HepG2 (cell line): ENCODE measurements around the gene L3MBTL1. TPM values are rescaled to one million over a fixed set of nuclear protein-coding genes. Genes with fewer than 3 reads are reported as not detected.

Experiments
- ARNT2 ChIP-seq: sonication (generic); formaldehyde crosslinking; IDR thresholded peaks from 2 replicates; pipeline ENCODE4 v1.8.0; 2022; ENCODE audit warnings: mild to moderate bottlenecking, low read depth, missing genetic modification reagents, moderate library complexity
- CENPT ChIP-seq: sonication (generic); formaldehyde crosslinking; IDR thresholded peaks from 2 replicates; pipeline ENCODE4 v1.8.0; 2022; ENCODE audit warnings: low read depth, mild to moderate bottlenecking, moderate library complexity, missing genetic modification reagents
- GPN1 ChIP-seq: sonication (generic); formaldehyde crosslinking; IDR thresholded peaks from 2 replicates; pipeline ENCODE4 v1.5.1; 2020; ENCODE audit warnings: missing genetic modification reagents, borderline replicate concordance
- KLF12 ChIP-seq: sonication (generic); formaldehyde crosslinking; IDR thresholded peaks from 2 replicates; pipeline ENCODE4 v1.4.0; 2020; ENCODE audit warnings: missing genetic modification reagents, borderline replicate concordance
- NAIF1 ChIP-seq: sonication (generic); formaldehyde crosslinking; IDR thresholded peaks from 2 replicates; pipeline ENCODE4 v1.5.0; 2020; ENCODE audit warnings: mild to moderate bottlenecking, missing genetic modification reagents, borderline replicate concordance
- NR2C2 ChIP-seq: sonication (generic); formaldehyde crosslinking; IDR thresholded peaks from 2 replicates; pipeline ENCODE4 v1.4.0; 2020; ENCODE audit warnings: missing genetic modification reagents, mild to moderate bottlenecking, moderate library complexity, borderline replicate concordance
- PHB2 ChIP-seq: fragments of 450-650 bp; IDR thresholded peaks from 2 replicates; pipeline ENCODE4 v1.6.1; 2018; ENCODE audit not compliant: partially characterized antibody
- RAD51 ChIP-seq: fragments of 450-650 bp; IDR thresholded peaks from 2 replicates; pipeline ENCODE4 v1.6.1; 2016; ENCODE audit warnings: borderline replicate concordance
- SMC3 ChIP-seq: IDR thresholded peaks from 2 replicates; pipeline ENCODE4 v1.6.1; 2011; ENCODE audit warnings: low read length, improper control_type of control experiment
- TMF1 ChIP-seq: sonication (generic); formaldehyde crosslinking; IDR thresholded peaks from 2 replicates; pipeline ENCODE4 v1.8.1; 2022; ENCODE audit warnings: low read depth, missing genetic modification reagents
- ZNF281 ChIP-seq: sonication (generic); formaldehyde crosslinking; IDR thresholded peaks from 2 replicates; pipeline ENCODE4 v1.4.0; 2020; ENCODE audit warnings: missing genetic modification reagents, borderline replicate concordance
- ZNF510 ChIP-seq: sonication (generic); formaldehyde crosslinking; IDR thresholded peaks from 2 replicates; pipeline ENCODE4 v1.4.0; 2020; ENCODE audit warnings: low read depth, mild to moderate bottlenecking, missing genetic modification reagents
- ZNF570 ChIP-seq: sonication (generic); formaldehyde crosslinking; IDR thresholded peaks from 2 replicates; pipeline ENCODE4 v1.4.0; 2020; ENCODE audit warnings: mild to moderate bottlenecking, missing genetic modification reagents, borderline replicate concordance
- ZNF816 ChIP-seq: sonication (generic); formaldehyde crosslinking; IDR thresholded peaks from 2 replicates; pipeline ENCODE4 v1.8.0; 2022; ENCODE audit warnings: missing genetic modification reagents, mild to moderate bottlenecking, borderline replicate concordance
- ZNF83 ChIP-seq: sonication (generic); formaldehyde crosslinking; IDR thresholded peaks from 2 replicates; pipeline ENCODE4 v1.4.0; 2020; ENCODE audit warnings: missing genetic modification reagents, mild to moderate bottlenecking, borderline replicate concordance
- ZNF883 ChIP-seq: sonication (generic); formaldehyde crosslinking; IDR thresholded peaks from 2 replicates; pipeline ENCODE4 v1.5.1; 2020; ENCODE audit warnings: mild to moderate bottlenecking, missing genetic modification reagents; ENCODE audit errors: not compliant biosample characterization
- polyA plus RNA-seq, 8 experiments: library from polyadenylated mRNA; depleted of rRNA in 3 of 8; stranded (reverse) in 7 of 8; unstranded in 1 of 8; fragments of >200 nt; fragmentation: Illumina TruSeq in 4 of 8; extraction: Trizol in 4 of 8; gene quantifications; 2 replicates each; pipeline versions ENCODE4 v1.2.1 to v1.2.3, GENCODE V29; 2011 to 2016; ENCODE audit warnings: low read depth in 4 of 8, missing spikeins in 1 of 8, mixed read lengths in 1 of 8; ENCODE audit not compliant: insufficient read depth in 1 of 8
- total RNA-seq, 5 experiments: library from RNA; depleted of rRNA; stranded (reverse); fragments of >200 nt; fragmentation: Illumina TruSeq; extraction: Trizol; gene quantifications; 2 replicates each; pipeline ENCODE4 v1.2.3, GENCODE V29; 2016; ENCODE audit warnings: low read depth in 1 of 5
- TF ChIP-seq, protein P1 (sequence below): sonication (generic); formaldehyde crosslinking; IDR thresholded peaks from 2 replicates; pipeline ENCODE4 v1.9.0; 2021; ENCODE audit warnings: missing genetic modification reagents, borderline replicate concordance
- TF ChIP-seq, protein P2 (sequence below): IDR thresholded peaks from 2 replicates; pipeline ENCODE4 v1.6.1; 2016; ENCODE audit warnings: missing compliant biosample characterization, missing genetic modification reagents, borderline replicate concordance
- TF ChIP-seq, protein P3 (sequence below): sonication (generic); formaldehyde crosslinking; IDR thresholded peaks from 2 replicates; pipeline ENCODE4 v1.8.0; 2022; ENCODE audit warnings: missing genetic modification reagents, mild to moderate bottlenecking, inconsistent platforms, borderline replicate concordance

Gene L3MBTL1
- total and polyA plus RNA-seq, 2 of the 13 experiments (the other 11 are each of a cell fraction or from before 2014, with no cell fraction given) = 9.0 to 17.8 TPM

DNA sequence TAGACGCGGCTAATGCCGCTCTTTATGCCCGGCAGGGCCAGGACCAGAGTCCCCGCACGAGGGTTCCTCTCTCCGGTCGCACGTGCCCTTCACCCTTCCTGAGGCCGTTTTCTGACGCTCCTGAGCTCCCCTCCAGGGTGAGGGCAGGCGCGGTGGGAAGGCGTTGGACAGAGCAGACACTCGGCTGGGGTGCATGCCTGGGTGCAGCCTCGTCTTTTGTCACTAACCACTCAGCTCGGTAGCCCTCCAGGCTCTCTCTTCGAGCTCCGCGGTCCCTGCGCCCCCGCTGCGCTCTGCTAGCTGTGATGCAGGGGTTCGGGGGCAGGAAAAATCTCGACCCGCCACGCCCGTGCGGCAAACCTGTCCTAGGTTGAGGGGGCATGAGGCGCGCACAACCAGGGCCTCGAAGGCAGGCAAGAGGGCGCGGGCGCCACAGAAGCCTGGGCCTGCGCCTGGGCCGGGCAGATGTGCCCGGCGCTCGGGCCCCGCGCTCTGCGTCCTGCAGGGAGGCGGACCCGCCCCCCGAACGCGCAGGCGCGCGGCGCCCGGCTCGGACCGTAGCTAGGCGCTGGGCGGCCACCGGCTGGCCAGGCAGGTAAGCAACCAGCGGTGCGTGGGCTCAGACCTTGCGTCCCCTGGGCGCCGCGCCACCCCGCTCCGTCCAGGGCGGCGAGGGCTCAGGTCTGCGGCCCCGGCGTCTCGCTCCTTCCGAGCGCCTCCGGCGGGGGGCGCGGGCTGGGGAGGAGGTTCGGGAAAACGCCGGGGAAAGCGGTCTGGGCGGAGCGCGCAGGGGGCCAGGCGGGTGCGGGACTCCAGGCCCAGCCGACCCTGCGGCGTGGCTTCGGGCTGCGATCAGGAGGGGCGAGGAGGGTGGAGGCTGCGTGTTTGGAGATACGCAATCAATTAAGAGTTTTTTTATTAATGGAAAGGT is at the start of gene L3MBTL1 (continued):
- TF ChIP-seq ZNF570 (CRISPR knock-in tag) = peak; percentile 95; the same call in 1 of the 2 replicates
- TF ChIP-seq ZNF816 (CRISPR knock-in tag) = no peak
- peak; percentile 87 for TF ChIP-seq ARNT2 (CRISPR knock-in tag)
- peak; percentile 38; the same call in 1 of the 2 replicates for TF ChIP-seq CENPT (CRISPR knock-in tag)
- TF ChIP-seq, protein P1, sequence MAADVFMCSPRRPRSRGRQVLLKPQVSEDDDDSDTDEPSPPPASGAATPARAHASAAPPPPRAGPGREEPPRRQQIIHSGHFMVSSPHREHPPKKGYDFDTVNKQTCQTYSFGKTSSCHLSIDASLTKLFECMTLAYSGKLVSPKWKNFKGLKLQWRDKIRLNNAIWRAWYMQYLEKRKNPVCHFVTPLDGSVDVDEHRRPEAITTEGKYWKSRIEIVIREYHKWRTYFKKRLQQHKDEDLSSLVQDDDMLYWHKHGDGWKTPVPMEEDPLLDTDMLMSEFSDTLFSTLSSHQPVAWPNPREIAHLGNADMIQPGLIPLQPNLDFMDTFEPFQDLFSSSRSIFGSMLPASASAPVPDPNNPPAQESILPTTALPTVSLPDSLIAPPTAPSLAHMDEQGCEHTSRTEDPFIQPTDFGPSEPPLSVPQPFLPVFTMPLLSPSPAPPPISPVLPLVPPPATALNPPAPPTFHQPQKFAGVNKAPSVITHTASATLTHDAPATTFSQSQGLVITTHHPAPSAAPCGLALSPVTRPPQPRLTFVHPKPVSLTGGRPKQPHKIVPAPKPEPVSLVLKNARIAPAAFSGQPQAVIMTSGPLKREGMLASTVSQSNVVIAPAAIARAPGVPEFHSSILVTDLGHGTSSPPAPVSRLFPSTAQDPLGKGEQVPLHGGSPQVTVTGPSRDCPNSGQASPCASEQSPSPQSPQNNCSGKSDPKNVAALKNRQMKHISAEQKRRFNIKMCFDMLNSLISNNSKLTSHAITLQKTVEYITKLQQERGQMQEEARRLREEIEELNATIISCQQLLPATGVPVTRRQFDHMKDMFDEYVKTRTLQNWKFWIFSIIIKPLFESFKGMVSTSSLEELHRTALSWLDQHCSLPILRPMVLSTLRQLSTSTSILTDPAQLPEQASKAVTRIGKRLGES (CRISPR knock-in tag) = peak; percentile 69; the same call in 1 of the 2 replicates
- TF ChIP-seq ZNF883 (CRISPR knock-in tag) = peak; percentile 88
- TF ChIP-seq, protein P2, sequence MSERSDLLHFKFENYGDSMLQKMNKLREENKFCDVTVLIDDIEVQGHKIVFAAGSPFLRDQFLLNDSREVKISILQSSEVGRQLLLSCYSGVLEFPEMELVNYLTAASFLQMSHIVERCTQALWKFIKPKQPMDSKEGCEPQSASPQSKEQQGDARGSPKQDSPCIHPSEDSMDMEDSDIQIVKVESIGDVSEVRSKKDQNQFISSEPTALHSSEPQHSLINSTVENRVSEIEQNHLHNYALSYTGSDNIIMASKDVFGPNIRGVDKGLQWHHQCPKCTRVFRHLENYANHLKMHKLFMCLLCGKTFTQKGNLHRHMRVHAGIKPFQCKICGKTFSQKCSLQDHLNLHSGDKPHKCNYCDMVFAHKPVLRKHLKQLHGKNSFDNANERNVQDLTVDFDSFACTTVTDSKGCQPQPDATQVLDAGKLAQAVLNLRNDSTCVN (CRISPR knock-in tag) = no peak; the same call in 1 of the 2 replicates
- TF ChIP-seq, protein P3, sequence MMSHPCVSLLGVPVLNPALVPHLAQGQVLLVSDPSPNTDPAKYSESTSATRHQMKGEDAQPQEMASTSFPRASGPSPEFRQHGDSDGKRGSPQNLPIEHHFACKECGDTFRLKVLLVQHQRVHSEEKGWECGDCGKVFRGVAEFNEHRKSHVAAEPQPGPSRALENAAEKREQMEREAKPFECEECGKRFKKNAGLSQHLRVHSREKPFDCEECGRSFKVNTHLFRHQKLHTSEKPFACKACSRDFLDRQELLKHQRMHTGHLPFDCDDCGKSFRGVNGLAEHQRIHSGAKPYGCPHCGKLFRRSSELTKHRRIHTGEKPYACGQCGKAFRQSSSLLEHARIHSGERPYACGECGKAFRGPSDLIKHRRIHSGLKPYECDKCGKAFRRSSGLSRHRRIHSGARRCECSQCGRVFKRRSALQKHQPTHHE (CRISPR knock-in tag) = peak; percentile 86; the same call in 1 of the 2 replicates
- TF ChIP-seq GPN1 (CRISPR knock-in tag) = 0 out of 2 replicates have a peak, but pooled peaks have one; percentile 32
- peak; percentile 41; the same call in 1 of the 2 replicates for TF ChIP-seq NAIF1 (CRISPR knock-in tag)
- peak; percentile 84; the same call in 1 of the 2 replicates for TF ChIP-seq TMF1 (CRISPR knock-in tag)
- 0 out of 2 replicates have a peak, but pooled peaks have one; percentile 29 for TF ChIP-seq ZNF510 (CRISPR knock-in tag)
- no peak for TF ChIP-seq PHB2
- no peak for TF ChIP-seq RAD51
- TF ChIP-seq NR2C2 (CRISPR knock-in tag) = peak; percentile 60
- 0 out of 2 replicates have a peak, but pooled peaks have one; percentile 36 for TF ChIP-seq KLF12
- TF ChIP-seq SMC3 = no peak
- TF ChIP-seq ZNF83 (CRISPR knock-in tag) = peak; percentile 66; the same call in 1 of the 2 replicates
- peak; percentile 36; the same call in 1 of the 2 replicates for TF ChIP-seq ZNF281 (CRISPR knock-in tag)
